Pancreas (tissue), 10 donors: ENCODE results near the gene NLRP5. TPM values are rescaled to one million over a fixed set of nuclear protein-coding genes. Genes with fewer than 3 reads are reported as not detected.
"Not testable (repeated sequence)": the region's sequence is repeated elsewhere in the genome, so short reads cannot be mapped to it uniquely, and the experiment has no call there.

Experiments
- ATAC-seq, 4 donors: fragments of 200-7000 bp; cut with Tn5 transposase; one replicate each; pipeline versions ENCODE4 v1.8.0 to v1.9.1; 2020; ENCODE audit warnings: mild to moderate bottlenecking in 4 of 4, moderate library complexity in 4 of 4
- DNase-seq, 6 donors: peaks; one replicate each; pipeline ENCODE4 v3.0.0-alpha.2; 2020
- FAIRE-seq: peaks from 2 replicates; lab custom pipeline; 2012; peaks lifted over from hg19 to GRCh38; lab: Jason Lieb, UNC
- H3K27ac ChIP-seq, 4 donors: fragments of 200-600 bp; sonication (generic); 1 replicate in 3 of 4; 2 replicates in 1 of 4; pipeline versions ENCODE4 v1.5.0 to v1.8.0; 2020
- H3K27me3 ChIP-seq, 4 donors: fragments of 200-600 bp; one replicate each; pipeline ENCODE4 v1.8.0; 2021
- H3K36me3 ChIP-seq, 3 donors: fragments of 200-600 bp; sonication (generic) in 1 of 3; one replicate each; pipeline versions ENCODE4 v1.5.0 to v1.8.0; 2020 to 2021
- H3K4me1 ChIP-seq, 3 donors: fragments of 200-600 bp; one replicate each; pipeline ENCODE4 v1.8.0; 2021
- H3K4me3 ChIP-seq, 4 donors: fragments of 200-600 bp; sonication (generic) in 2 of 4; one replicate each; pipeline versions ENCODE4 v1.5.0 to v1.8.0; 2020 to 2021
- H3K9me3 ChIP-seq, 4 donors: fragments of 200-600 bp; one replicate each; pipeline ENCODE4 v1.8.0; 2021
- WGBS, 2 donors: extraction: QIAGEN DNeasy Blood & Tissue Kit; methylation state at CpG; one replicate each; pipeline ENCODE4 v1.1.7; 2013; 5-methylcytosine and 5-hydroxymethylcytosine counted together
- intact Hi-C, 3 donors: fragments of 100-400 bp; cut with DNase I; formaldehyde crosslinking; loops; one replicate each; pipeline versions ENCODE4 v1.11.1 to v1.14.2; 2022
- polyA plus RNA-seq, 2 donors: library from polyadenylated mRNA; stranded (reverse); fragments of 200-250 nt; gene quantifications; one replicate each; pipeline ENCODE4 v1.2.3, GENCODE V29; 2013
- total RNA-seq, 6 donors: library from RNA; stranded (reverse); fragmentation: NEBNext Ultra II Directional in 4 of 6; extraction: Animal tissue kit (Norgen Biotek cat#: 25700) in 4 of 6; gene quantifications; one replicate each; pipeline versions ENCODE4 v1.2.1 to v1.2.4, GENCODE V29; 2021 to 2023
- TF ChIP-seq, protein P1 (sequence below), 4 donors: fragments of 200-600 bp; sonication (generic) in 3 of 4; IDR thresholded peaks; one replicate each; pipeline versions ENCODE4 v1.5.0 to v1.8.0; 2021; ENCODE audit warnings: antibody characterized with exemption in 4 of 4
- donor health status: healthy with polysubstance abuse.
- donor health status: DM: no; HTN: no; CAD: no; lungs with moderate emphysema.
- donor health status: DM: no; HTN: no; CAD: no.
- donor health status: control.
- donor health status: control.
- donor health status: Bipolar disorder and iron deficiency.
- donor health status: DM: yes; HTN: yes; CAD: no.
- donor health status: DM: no; HTN: no; CAD: no.
- donor health status: DM: no; HTN: no; CAD: no.
- donor health status: DM: yes; HTN: yes; CAD: no.

Gene NLRP5
- total RNA-seq, result not detected
- not detected for polyA plus RNA-seq

DNA sequence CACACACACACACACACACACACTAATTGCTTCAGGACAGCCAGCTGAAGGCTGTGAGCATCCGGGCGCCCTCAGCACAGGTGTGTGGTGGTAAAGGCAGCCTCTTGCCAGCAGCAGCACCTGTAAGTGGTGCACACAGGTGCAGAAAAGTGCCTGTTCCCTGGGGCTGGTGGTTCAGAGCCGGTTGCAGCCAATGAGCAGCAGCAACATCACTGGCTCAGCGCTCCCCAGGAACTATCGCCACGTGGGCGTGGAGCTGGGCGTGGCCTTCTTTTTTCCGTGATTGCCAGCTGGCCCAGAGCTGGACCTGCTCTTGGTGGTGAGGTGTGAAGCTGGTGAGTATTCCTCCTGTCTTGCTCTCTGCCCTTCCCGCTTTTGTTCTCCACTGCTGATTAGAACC lies at the start of gene NLRP5:
Gene NLRP5, plus strand, starts transcription at position 289 of the 400 bp plus-strand sequence.
- no peaks in the 10 kb centered on the region for H3K4me1 ChIP-seq
- H3K4me3 ChIP-seq, result no peak within 1 kb of the TSS
- no peaks in the 10 kb centered on the region for H3K36me3 ChIP-seq
- 27 to 32% methylated on average over 10 of the region's 10 CpGs for WGBS, 2 donors
- ATAC-seq (no peak), DNase-seq (no peak), FAIRE-seq (no peak)
- H3K27me3 ChIP-seq, result no peaks in the 10 kb centered on the region
- no peaks in the 10 kb centered on the region for H3K9me3 ChIP-seq
- no peak within 1 kb of the TSS for H3K27ac ChIP-seq
- intact Hi-C loops, result no loop called here
- TF ChIP-seq, protein P1, sequence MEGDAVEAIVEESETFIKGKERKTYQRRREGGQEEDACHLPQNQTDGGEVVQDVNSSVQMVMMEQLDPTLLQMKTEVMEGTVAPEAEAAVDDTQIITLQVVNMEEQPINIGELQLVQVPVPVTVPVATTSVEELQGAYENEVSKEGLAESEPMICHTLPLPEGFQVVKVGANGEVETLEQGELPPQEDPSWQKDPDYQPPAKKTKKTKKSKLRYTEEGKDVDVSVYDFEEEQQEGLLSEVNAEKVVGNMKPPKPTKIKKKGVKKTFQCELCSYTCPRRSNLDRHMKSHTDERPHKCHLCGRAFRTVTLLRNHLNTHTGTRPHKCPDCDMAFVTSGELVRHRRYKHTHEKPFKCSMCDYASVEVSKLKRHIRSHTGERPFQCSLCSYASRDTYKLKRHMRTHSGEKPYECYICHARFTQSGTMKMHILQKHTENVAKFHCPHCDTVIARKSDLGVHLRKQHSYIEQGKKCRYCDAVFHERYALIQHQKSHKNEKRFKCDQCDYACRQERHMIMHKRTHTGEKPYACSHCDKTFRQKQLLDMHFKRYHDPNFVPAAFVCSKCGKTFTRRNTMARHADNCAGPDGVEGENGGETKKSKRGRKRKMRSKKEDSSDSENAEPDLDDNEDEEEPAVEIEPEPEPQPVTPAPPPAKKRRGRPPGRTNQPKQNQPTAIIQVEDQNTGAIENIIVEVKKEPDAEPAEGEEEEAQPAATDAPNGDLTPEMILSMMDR (IDR thresholded peaks at IDR 0.05), result no peak

DNA sequence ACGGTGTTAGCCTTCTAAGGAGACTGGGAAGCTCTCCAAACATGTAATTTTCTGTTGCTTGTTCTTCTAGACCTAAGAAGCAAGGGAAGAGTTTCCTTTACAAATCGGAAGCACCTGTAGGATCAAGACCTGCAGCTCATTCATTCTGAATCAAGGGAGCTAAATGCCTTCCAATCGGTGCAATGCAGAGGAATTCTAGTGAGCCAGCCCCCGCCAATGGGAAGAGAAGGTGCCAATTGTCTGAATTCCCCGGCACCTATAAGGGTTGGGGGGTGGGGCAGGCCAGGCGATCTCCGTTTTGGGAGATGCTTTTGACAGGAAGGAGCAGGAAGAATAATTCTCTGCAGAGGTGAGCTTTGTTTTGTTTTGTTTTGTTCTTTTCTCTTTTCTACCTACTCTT lies 47.4 kb upstream of the NLRP5 start:
- intact Hi-C loops, result no loop called here
- H3K9me3 ChIP-seq, result no peaks in the 10 kb centered on the region
- FAIRE-seq, result no peak

DNA sequence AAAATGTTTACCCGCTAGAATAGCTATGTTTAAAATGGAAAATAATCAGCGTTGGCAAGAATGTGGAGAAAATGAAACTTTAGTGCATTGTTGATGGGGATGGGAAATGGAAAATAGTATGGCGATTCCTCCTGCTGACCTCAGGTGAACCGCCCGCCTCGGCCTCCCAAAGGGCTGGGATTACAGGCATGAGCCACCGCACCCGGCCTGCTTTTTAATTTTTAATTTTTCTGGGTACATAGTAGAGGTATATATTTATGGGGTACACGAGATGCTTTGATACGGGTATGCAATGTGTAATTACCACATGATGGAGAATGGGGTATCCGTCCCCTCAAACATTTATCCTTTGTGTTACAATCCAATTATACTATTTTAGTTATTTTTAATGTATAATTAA lies 46.3 kb upstream of the NLRP5 start:
- H3K36me3 ChIP-seq, result no peaks in the 10 kb centered on the region
- no peak overlapping the region for H3K4me3 ChIP-seq
- no peak for ATAC-seq
- intact Hi-C loops, result no loop called here
- DNase-seq, result no peak
- no peak overlapping the region for H3K27ac ChIP-seq
- 75 to 85% methylated on average over 11 of the region's 11 CpGs for WGBS, 2 donors
- no peaks in the 10 kb centered on the region for H3K27me3 ChIP-seq
- H3K4me1 ChIP-seq, result no peaks in the 10 kb centered on the region
- TF ChIP-seq, protein P1 (IDR thresholded peaks at IDR 0.05), result no peak
- no peaks in the 10 kb centered on the region for H3K9me3 ChIP-seq
- FAIRE-seq, result no peak

More for the DNA sequence above, 47.4 kb upstream of the NLRP5 start:
- ATAC-seq, result no peak
- H3K4me3 ChIP-seq, result no peak overlapping the region
- DNase-seq, result no peak
- H3K36me3 ChIP-seq, result no peaks in the 10 kb centered on the region
- TF ChIP-seq, protein P1 (IDR thresholded peaks at IDR 0.05), result no peak
- 41 to 58% methylated on average over 7 of the region's 7 CpGs for WGBS, 2 donors
- H3K27ac ChIP-seq, result no peak overlapping the region
- H3K27me3 ChIP-seq, result no peaks in the 10 kb centered on the region
- no peaks in the 10 kb centered on the region for H3K4me1 ChIP-seq

DNA sequence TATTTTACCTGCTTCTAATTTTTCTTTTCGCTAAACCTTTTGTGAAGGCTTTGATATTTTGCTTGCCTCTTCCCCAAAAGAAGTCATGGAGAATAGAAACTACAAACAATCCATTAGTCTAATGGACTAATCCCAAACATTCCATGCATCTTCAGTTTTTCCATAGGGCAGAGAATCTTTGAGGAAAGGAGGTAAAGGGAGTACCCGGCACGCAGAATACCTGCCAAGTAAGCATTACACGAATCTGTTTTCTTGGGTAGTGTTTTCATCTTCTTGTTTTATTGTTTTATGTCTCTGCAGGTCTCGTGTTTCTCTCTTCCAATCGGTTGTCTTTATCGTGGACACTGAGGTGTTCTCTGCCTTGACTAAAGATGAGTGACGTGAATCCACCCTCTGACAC lies 39.0 kb upstream of the NLRP5 start, which contains the start of gene NLRP8:
Gene NLRP8, plus strand, starts transcription at position 301 of the 400 bp plus-strand sequence.
- H3K9me3 ChIP-seq, result no peaks in the 10 kb centered on the region
- intact Hi-C loops, result no loop called here
- H3K4me3 ChIP-seq, result no peak within 1 kb of the TSS
- no peak for DNase-seq
- TF ChIP-seq, protein P1 (IDR thresholded peaks at IDR 0.05), result no peak
- no peak for ATAC-seq
- no peaks in the 10 kb centered on the region for H3K36me3 ChIP-seq
- WGBS, 2 donors, result 50 to 71% methylated on average over 8 of the region's 8 CpGs
- no peaks in the 10 kb centered on the region for H3K27me3 ChIP-seq
- no peak within 1 kb of the TSS for H3K27ac ChIP-seq
- no peak for FAIRE-seq
- no peaks in the 10 kb centered on the region for H3K4me1 ChIP-seq

DNA sequence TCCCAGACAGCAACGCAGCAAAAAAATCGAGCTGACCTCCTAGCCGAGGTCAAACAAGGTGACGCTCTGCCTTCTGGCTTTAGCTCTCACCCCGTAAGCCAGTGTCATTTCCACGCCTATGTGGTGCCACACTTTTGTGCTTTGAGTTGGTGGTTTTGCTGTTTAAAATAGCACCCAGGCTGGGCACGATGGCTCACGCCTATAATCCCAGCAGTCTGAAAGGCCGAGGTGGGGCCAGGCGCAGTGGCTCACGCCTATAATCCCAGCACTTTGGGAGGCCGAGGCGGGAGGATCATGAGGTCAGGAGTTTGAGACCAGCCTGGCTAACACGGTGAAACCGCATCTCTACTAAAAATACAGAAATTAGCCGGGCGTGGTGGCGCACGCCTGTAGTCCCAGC lies 36.0 kb upstream of the NLRP5 start:
- H3K9me3 ChIP-seq, FAIRE-seq, H3K27ac ChIP-seq, ATAC-seq, H3K27me3 ChIP-seq, H3K4me1 ChIP-seq, H3K36me3 ChIP-seq, H3K4me3 ChIP-seq, intact Hi-C loops, DNase-seq: not testable (repeated sequence)
- WGBS, 2 donors, result 76 to 84% methylated on average over 19 of the region's 19 CpGs
